UCSD-AML1 (cell line): ENCODE data around the gene PINLYP.

Experiments
- DNase-seq: peaks from one replicate; lab custom pipeline; 2025; ENCODE audit not compliant: unreplicated experiment; lab: John Stamatoyannopoulos, UW

The PINLYP gene

DNA sequence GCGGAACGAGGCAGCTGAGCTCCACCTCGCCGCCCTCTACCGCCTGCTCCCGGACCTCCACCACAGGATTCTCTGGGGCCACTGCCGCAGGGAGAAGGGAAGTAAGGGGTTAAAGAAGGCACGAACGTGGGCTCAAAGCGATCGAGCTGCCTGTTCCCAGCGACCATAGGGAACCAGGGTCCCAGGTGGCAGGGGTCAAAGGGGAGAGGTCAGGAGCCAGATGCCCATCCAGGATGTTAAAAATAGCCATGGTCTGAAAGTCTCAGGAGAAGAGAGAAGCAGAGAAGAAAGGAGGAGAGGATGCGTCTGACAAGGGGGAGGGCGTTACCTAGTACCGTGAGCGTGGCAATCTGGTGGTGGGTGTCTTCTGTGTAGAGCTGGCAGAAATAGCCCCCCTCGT is 51.2 kb downstream of the PINLYP start:
- DNase-seq = no peak

DNA sequence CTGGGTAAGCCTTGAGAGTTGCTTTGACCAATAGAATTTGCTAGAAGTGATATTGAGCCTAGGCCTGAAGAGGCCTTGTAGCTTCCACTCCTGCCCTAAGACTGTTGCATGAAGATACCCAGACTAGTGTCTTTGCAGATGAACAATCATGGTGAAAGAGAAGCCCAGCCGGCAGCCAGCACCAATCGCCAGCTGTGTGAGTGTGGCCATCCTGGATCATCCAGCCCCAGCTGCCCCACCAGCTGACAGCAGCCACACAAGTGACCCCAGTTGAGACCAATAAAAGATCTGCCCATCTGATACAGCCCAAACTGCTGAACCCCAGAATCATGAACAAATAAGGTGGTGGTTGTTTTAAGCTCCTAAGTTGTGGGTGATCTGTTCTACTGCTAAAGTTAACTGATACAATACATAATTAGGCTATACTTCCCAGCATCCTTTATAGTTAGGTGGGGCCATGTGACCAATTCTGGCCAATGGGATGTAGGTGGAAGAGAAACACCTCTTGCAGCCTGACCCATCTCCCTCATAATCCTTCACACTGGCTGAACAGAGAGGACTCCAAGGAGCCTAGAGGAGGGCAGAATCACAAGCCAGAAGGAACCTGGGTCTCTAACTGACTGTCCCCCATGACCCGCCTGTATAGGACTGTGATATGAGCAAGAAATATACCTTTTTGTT is 53.2 kb downstream of the PINLYP start:
- no peak for DNase-seq

DNA sequence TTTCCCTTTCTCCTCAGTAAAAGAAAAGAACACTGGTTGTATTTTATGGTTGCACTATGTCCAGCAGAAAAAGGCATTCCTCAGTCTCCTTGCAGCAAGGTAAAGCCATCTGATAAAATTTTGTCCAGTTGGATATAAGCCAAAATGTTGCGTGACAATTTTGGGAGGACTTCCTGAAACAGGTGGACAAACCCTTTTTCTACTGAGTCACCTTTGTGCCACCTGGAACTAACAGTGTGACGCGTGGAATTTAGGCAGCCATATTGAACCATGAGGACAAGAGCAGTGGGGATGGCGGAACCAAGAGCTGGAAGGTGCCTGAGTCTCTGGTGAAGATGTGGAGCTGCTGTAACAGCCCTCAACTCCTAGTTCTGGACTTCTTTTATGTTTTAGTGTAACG is 55.9 kb downstream of the PINLYP start:
- DNase-seq = no peak
